GM23248 (cell line): ENCODE data around the gene GRB14. TPM values are rescaled to one million over a fixed set of nuclear protein-coding genes. Genes with fewer than 3 reads are reported as not detected.

Source experiments
- DNase-seq: peaks from one replicate; pipeline ENCODE4 v3.0.0-alpha.2; 2015
- H2AFZ ChIP-seq: fragments of 200-600 bp; sonication (generic); 2 replicates; pipeline ENCODE4 v1.6.1; 2016; ENCODE audit warnings: antibody characterized with exemption
- H3F3A ChIP-seq: fragments of 200-600 bp; sonication (generic); 2 replicates; pipeline ENCODE4 v1.6.1; 2016; ENCODE audit warnings: mild to moderate bottlenecking, antibody characterized with exemption, mixed run types; ENCODE audit not compliant: insufficient read depth
- H3K27ac ChIP-seq: fragments of 200-600 bp; sonication (generic); 2 replicates; pipeline ENCODE4 v1.5.1; 2016; ENCODE audit warnings: mild to moderate bottlenecking
- H3K27me3 ChIP-seq: fragments of 200-600 bp; sonication (generic); replicated peaks from 2 replicates; pipeline ENCODE4 v1.6.1; 2016; ENCODE audit warnings: mild to moderate bottlenecking; ENCODE audit not compliant: insufficient read depth
- H3K36me3 ChIP-seq: fragments of 200-600 bp; sonication (generic); 2 replicates; pipeline ENCODE4 v1.6.1; 2016; ENCODE audit warnings: low read depth, mild to moderate bottlenecking
- H3K4me1 ChIP-seq: fragments of 200-600 bp; sonication (generic); 2 replicates; pipeline ENCODE4 v1.6.1; 2016; ENCODE audit warnings: mild to moderate bottlenecking; ENCODE audit not compliant: insufficient read depth
- H3K4me2 ChIP-seq: fragments of 200-600 bp; sonication (generic); one replicate; pipeline ENCODE4 v1.6.1; 2016; ENCODE audit warnings: mild to moderate bottlenecking; ENCODE audit not compliant: unreplicated experiment
- H3K4me3 ChIP-seq: fragments of 200-600 bp; sonication (generic); 2 replicates; pipeline ENCODE4 v1.5.1; 2016; ENCODE audit warnings: mild to moderate bottlenecking
- H3K79me2 ChIP-seq: fragments of 200-600 bp; sonication (generic); 2 replicates; pipeline ENCODE4 v1.6.1; 2016; ENCODE audit warnings: mild to moderate bottlenecking; ENCODE audit not compliant: insufficient read depth
- H3K9ac ChIP-seq: fragments of 200-600 bp; sonication (generic); 2 replicates; pipeline ENCODE4 v1.6.1; 2016; ENCODE audit warnings: mild to moderate bottlenecking
- H3K9me2 ChIP-seq: fragments of 200-600 bp; sonication (generic); 2 replicates; pipeline ENCODE4 v1.6.1; 2016; ENCODE audit warnings: mixed run types, mild to moderate bottlenecking, moderate library complexity; ENCODE audit not compliant: insufficient read depth
- H3K9me3 ChIP-seq: fragments of 200-600 bp; sonication (generic); one replicate; pipeline ENCODE4 v1.6.1; 2017; ENCODE audit warnings: low read depth
- H4K20me1 ChIP-seq: fragments of 200-600 bp; sonication (generic); 2 replicates; pipeline ENCODE4 v1.6.0; 2016; ENCODE audit not compliant: insufficient read depth
- EZH2 ChIP-seq: fragments of 200-600 bp; sonication (generic); IDR thresholded peaks from 2 replicates; pipeline ENCODE4 v1.6.1; 2018; ENCODE audit warnings: antibody characterized with exemption, mild to moderate bottlenecking; ENCODE audit not compliant: insufficient read depth, poor library complexity, severe bottlenecking
- EZH2phosphoT487 ChIP-seq: fragments of 200-600 bp; sonication (generic); IDR thresholded peaks from 2 replicates; pipeline ENCODE4 v1.6.1; 2018; ENCODE audit warnings: antibody characterized with exemption, moderate library complexity, mild to moderate bottlenecking, low read depth; ENCODE audit not compliant: insufficient read depth
- WGBS, 2 experiments: methylation state at CpG; one replicate each; pipeline ENCODE4 v1.1.6; 2015 to 2017; ENCODE audit warnings: low lambda C conversion rate in 2 of 2, low coverage in 1 of 2; ENCODE audit errors: missing lambda C conversion rate in 2 of 2; 5-methylcytosine and 5-hydroxymethylcytosine counted together
- in situ Hi-C: fragments of 300-500 bp; cut with MboI; formaldehyde crosslinking; loops from 2 replicates; pipeline ENCODE4 v1.15.0; 2020
- polyA plus RNA-seq: library from polyadenylated mRNA; unstranded; fragments of >200 nt; fragmentation: Nextera tagmentation; extraction: Ambion mirVana; gene quantifications from 2 replicates; pipeline ENCODE4 v1.2.1, GENCODE V29; 2016
- total RNA-seq: library from RNA; depleted of rRNA; stranded (reverse); fragments of >200 nt; shearing (Covaris generic); gene quantifications from 2 replicates; pipeline ENCODE4 v1.2.3, GENCODE V29; 2014

Gene GRB14
- total and polyA plus RNA-seq, 2 experiments from 2014 or later, result 0.23 TPM; not detected in 1

GRCh38 chr2:164509137-164509877 lies 112.0 kb downstream of the GRB14 start:
- Histone ChIP-seq H3K4me1 (no peaks in the 10 kb centered on the region), H3K79me2 (no peaks in the 10 kb centered on the region), H2AFZ (no peak overlapping the region), H3K9ac (no peak overlapping the region), H3K4me3 (no peak overlapping the region), H3K36me3 (no peaks in the 10 kb centered on the region), H4K20me1 (no peaks in the 10 kb centered on the region), H3K4me2 (no peak overlapping the region), H3K9me3 (no peaks in the 10 kb centered on the region), H3F3A (no peaks in the 10 kb centered on the region), H3K27me3 (no peaks in the 10 kb centered on the region), H3K27ac (no peak overlapping the region), H3K9me2 (no peaks in the 10 kb centered on the region)
- 31 to 37% methylated on average over 4 of the region's 4 CpGs for WGBS, 2 experiments
- no peak for DNase-seq
- TF ChIP-seq EZH2phosphoT487 (no peak), EZH2 (no peak)
- in situ Hi-C loops, result no loop called here

DNA sequence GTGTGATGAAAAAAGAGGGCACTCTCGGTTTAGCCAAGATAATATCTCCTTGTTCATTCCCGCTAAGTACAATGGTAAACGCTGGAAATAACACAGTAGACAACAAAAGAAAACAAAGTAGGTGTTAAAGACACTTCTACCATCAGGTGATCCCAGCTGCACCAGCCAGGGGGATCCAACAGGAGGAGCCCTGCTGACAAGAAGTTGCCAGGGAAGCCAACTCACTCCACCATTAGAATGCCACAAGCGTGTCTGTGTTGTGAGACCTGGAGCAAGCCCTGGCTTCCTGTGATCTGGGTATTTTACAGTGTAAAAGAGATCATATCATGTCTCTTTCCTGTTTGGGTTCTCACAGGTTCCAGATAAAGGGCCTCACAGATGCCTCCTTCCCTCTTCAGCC lies 117.0 kb downstream of the GRB14 start:
- 80 to 85% methylated on average over 4 of the region's 4 CpGs for WGBS, 2 experiments
- Histone ChIP-seq H3K4me1 (no peaks in the 10 kb centered on the region), H3F3A (no peaks in the 10 kb centered on the region), H3K4me2 (no peak overlapping the region), H3K9ac (no peak overlapping the region), H3K36me3 (no peaks in the 10 kb centered on the region), H3K79me2 (no peaks in the 10 kb centered on the region), H4K20me1 (no peaks in the 10 kb centered on the region), H3K4me3 (no peak overlapping the region), H3K27me3 (no peaks in the 10 kb centered on the region), H3K9me2 (no peaks in the 10 kb centered on the region), H2AFZ (no peak overlapping the region), H3K9me3 (no peaks in the 10 kb centered on the region), H3K27ac (no peak overlapping the region)
- TF ChIP-seq EZH2phosphoT487, result no peak
- no peak for TF ChIP-seq EZH2
- in situ Hi-C loops, result no loop called here
- peak; percentile 16 for DNase-seq

DNA sequence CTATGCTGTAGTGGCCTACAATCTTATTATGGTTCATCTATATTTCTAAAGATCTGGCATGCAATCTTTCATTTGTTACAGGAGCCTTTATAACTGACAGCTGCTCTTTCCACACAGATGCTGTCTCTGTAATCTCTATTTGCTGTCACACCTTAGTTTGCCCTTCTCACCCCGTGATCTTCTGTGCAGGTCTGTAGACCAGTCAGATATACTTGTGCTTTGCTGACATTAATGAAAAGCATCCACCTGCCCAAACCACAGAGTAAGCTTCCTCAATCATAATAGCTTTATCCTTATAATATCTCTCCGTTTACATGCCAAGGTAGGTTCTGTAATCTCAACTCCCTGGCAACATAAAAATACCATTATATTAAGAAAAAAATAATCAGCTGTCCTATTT lies 122.4 kb downstream of the GRB14 start:
- no peaks in the 10 kb centered on the region for H3F3A ChIP-seq
- H3K9ac ChIP-seq, result no peak overlapping the region
- no peaks in the 10 kb centered on the region for H3K9me3 ChIP-seq
- H3K4me1 ChIP-seq, result no peaks in the 10 kb centered on the region
- WGBS, 2 experiments, result 88% methylated on average over 2 of the region's 2 CpGs
- H3K27me3 ChIP-seq, result no peaks in the 10 kb centered on the region
- no peak overlapping the region for H3K27ac ChIP-seq
- no peak overlapping the region for H3K4me3 ChIP-seq
- no peaks in the 10 kb centered on the region for H3K9me2 ChIP-seq
- no peak for DNase-seq
- H2AFZ ChIP-seq, result no peak overlapping the region
- TF ChIP-seq EZH2phosphoT487 (no peak), EZH2 (no peak)
- no peak overlapping the region for H3K4me2 ChIP-seq
- H3K79me2 ChIP-seq, result no peaks in the 10 kb centered on the region
- H4K20me1 ChIP-seq, result no peaks in the 10 kb centered on the region
- no peaks in the 10 kb centered on the region for H3K36me3 ChIP-seq
- in situ Hi-C loops, result loop anchor here (25.0 kb wide), 1 partner anchor 1312 kb away; no protein-coding TSS in a partner anchor

GRCh38 chr2:164496881-164497280 lies 124.4 kb downstream of the GRB14 start:
- Histone ChIP-seq H3K9me2 (no peaks in the 10 kb centered on the region), H3F3A (no peaks in the 10 kb centered on the region), H3K4me2 (no peak overlapping the region), H3K27me3 (no peaks in the 10 kb centered on the region), H2AFZ (no peak overlapping the region), H3K4me1 (no peaks in the 10 kb centered on the region), H3K36me3 (no peaks in the 10 kb centered on the region), H3K9me3 (no peaks in the 10 kb centered on the region), H4K20me1 (no peaks in the 10 kb centered on the region), H3K9ac (no peak overlapping the region), H3K4me3 (no peak overlapping the region), H3K79me2 (no peaks in the 10 kb centered on the region), H3K27ac (no peak overlapping the region)
- no peak for DNase-seq
- TF ChIP-seq EZH2 (no peak), EZH2phosphoT487 (no peak)
- in situ Hi-C loops, result loop anchor here (25.0 kb wide), 1 partner anchor 1310 kb away; no protein-coding TSS in a partner anchor
- WGBS, 2 experiments, result 93 to 97% methylated on average over 5 of the region's 5 CpGs
